Measurements from ENCODE around the gene PCDHB8. TPM values are rescaled to one million over a fixed set of nuclear protein-coding genes. Genes with fewer than 3 reads are reported as not detected.
"Not testable (repeated sequence)": the region's sequence is repeated elsewhere in the genome, so short reads cannot be mapped to it uniquely, and the experiment has no call there.

PCDHB8 gene
- not detected in 2 replicates for total RNA-seq (2014; rRNA removed; shearing (Covaris generic); ENCODE audit: low replicate concordance)

DNA sequence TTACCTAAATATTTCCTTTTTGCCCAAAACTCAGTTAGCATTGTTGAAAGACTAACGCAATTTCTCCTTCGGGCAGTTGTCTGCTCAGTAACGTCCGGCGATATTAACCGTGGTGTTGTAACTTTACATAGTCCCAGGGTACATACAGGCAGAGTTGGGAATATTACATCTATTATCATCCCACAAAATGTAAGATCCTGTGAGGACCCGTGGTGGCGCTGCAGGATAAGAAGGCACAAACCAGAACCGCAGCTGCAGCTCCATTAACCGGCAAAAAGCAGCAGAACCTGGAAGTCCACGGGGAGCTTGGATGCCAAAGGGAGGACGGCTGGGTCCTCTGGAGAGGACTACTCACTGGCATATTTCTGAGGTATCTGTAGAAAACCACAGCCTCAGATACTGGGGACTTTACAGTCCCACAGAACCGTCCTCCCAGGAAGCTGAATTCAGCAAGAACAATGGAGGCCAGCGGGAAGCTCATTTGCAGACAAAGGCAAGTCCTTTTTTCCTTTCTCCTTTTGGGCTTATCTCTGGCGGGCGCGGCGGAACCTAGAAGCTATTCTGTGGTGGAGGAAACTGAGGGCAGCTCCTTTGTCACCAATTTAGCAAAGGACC is at the start of gene PCDHB8:
TSS of gene PCDHB8 (plus strand) at position 214 of the 615 bp plus-strand sequence. CDS start at position 459, 245 bp downstream.
- peak; percentile 6 for DNase-seq (ENCODE audit: low read depth)
- in situ Hi-C loops (cut with HindIII; ENCODE audit: low pct_unique_long_range_greater_than_20kb, low sequenced_read_pairs): not testable (repeated sequence)

DNA sequence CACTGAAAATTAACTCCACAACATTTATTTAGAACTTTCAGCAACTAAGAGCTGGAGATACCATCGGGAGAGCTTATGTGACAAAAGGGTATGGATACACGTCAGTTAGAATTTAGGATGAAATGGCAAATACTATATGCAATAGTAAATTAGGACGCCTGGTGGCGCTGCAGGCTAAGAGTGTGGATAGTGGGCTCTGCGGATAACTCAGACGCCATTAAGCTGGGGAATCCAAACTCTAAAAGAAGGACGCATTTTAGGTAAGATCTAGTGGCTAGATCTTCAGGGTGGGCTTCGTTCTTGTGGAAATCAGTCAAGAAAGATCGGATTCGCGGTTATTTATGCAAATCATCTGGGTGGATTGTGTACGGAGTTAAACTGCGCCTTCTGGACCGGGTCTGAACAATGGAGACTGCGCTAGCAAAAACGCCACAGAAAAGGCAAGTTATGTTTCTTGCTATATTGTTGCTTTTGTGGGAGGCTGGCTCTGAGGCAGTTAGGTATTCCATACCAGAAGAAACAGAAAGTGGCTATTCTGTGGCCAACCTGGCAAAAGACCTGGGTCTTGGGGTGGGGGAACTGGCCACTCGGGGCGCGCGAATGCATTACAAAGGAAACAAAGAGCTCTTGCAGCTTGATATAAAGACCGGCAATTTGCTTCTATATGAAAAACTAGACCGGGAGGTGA is 42.4 kb upstream of the PCDHB8 start, which contains the start of gene PCDHB5:
TSS of gene PCDHB5 (plus strand) at position 177 of the 688 bp plus-strand sequence. CDS start at position 406, 229 bp downstream.
- DNase-seq (ENCODE audit: low read depth): peak; percentile 59
- in situ Hi-C loops (cut with HindIII; ENCODE audit: low pct_unique_long_range_greater_than_20kb, low sequenced_read_pairs): no loop called here

DNA sequence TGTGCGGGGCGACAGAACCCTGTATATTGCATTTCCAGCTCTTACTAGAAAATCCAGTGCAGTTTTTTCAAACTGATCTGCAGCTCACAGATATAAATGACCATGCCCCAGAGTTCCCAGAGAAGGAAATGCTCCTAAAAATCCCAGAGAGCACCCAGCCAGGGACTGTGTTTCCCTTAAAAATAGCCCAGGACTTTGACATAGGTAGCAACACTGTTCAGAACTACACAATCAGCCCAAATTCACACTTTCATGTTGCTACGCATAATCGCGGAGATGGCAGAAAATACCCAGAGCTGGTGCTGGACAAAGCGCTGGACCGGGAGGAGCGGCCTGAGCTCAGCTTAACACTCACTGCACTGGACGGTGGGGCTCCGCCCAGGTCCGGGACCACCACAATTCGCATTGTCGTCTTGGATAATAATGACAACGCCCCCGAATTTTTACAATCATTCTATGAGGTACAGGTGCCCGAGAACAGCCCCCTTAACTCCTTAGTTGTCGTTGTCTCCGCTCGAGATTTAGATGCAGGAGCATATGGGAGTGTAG is 41.8 kb upstream of the PCDHB8 start:
- in situ Hi-C loops (cut with HindIII; ENCODE audit: low pct_unique_long_range_greater_than_20kb, low sequenced_read_pairs): no loop called here
- DNase-seq (ENCODE audit: low read depth): no peak

DNA sequence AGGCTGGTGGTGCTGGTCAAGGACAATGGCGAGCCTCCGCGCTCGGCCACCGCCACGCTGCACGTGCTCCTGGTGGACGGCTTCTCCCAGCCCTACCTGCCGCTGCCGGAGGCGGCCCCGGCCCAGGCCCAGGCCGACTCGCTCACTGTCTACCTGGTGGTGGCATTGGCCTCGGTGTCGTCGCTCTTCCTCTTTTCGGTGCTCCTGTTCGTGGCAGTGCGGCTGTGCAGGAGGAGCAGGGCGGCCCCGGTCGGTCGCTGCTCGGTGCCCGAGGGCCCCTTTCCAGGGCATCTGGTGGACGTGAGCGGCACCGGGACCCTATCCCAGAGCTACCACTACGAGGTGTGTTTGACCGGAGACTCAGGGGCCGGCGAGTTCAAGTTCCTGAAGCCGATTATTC is 40.2 kb upstream of the PCDHB8 start:
- DNase-seq (ENCODE audit: low read depth); in situ Hi-C loops (cut with HindIII; ENCODE audit: low pct_unique_long_range_greater_than_20kb, low sequenced_read_pairs): not testable (repeated sequence)

DNA sequence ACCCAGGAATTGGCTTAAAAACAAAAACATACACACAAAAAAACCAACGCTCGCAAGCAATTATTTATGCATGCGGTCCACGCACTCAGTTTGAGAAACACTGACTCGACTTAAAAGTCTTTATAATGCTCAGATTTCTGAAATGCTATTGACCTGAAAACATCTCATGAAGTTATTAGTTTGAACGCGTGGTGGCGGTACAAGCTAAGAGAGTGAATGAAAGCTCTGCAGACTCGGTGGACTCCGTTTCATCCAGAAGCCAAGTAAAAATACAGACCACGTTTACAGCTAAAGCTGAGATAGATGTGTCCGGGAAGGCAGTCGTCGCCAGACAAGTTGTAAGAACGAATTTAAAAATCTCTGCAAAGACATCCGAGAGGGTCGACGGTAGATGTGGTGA is 27.8 kb upstream of the PCDHB8 start, which contains the start of gene PCDHB6:
TSS of gene PCDHB6 (plus strand) at position 246 of the 400 bp plus-strand sequence. CDS start 201 bp downstream, outside the sequence.
- in situ Hi-C loops (cut with HindIII; ENCODE audit: low pct_unique_long_range_greater_than_20kb, low sequenced_read_pairs): no loop called here
- no peak for DNase-seq (ENCODE audit: low read depth)

DNA sequence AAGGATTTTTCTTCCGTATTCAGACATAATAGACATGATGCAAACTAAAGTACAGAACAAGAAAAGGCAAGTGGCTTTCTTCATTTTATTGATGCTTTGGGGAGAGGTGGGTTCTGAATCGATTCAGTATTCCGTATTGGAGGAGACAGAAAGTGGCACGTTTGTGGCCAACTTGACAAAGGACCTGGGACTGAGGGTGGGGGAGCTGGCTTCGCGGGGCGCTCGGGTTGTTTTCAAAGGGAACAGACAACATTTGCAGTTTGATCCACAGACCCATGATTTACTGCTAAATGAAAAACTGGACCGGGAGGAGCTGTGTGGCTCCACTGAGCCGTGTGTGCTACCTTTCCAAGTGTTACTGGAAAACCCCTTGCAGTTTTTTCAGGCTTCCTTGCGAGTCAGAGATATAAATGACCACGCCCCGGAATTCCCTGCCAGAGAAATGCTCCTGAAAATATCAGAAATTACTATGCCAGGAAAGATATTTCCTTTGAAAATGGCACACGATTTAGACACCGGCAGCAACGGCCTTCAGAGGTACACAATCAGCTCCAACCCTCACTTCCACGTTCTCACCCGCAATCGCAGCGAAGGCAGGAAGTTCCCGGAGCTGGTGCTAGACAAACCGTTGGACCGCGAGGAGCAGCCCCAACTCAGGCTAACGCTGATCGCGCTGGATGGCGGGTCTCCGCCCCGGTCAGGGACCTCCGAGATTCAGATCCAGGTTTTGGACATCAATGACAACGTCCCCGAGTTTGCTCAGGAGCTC is 27.2 kb upstream of the PCDHB8 start:
- no peak for DNase-seq (ENCODE audit: low read depth)
- in situ Hi-C loops (cut with HindIII; ENCODE audit: low pct_unique_long_range_greater_than_20kb, low sequenced_read_pairs): no loop called here

DNA sequence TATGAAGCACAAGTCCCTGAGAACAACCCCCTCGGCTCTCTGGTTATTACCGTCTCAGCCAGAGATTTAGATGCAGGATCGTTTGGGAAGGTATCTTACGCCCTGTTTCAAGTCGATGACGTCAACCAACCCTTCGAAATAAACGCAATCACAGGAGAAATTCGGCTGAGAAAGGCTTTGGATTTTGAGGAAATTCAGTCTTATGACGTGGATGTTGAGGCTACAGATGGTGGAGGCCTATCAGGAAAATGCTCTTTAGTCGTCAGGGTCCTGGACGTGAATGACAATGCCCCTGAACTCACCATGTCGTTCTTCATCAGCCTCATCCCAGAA is 26.6 kb upstream of the PCDHB8 start:
- DNase-seq (ENCODE audit: low read depth): no peak
- in situ Hi-C loops (cut with HindIII; ENCODE audit: low pct_unique_long_range_greater_than_20kb, low sequenced_read_pairs): no loop called here

DNA sequence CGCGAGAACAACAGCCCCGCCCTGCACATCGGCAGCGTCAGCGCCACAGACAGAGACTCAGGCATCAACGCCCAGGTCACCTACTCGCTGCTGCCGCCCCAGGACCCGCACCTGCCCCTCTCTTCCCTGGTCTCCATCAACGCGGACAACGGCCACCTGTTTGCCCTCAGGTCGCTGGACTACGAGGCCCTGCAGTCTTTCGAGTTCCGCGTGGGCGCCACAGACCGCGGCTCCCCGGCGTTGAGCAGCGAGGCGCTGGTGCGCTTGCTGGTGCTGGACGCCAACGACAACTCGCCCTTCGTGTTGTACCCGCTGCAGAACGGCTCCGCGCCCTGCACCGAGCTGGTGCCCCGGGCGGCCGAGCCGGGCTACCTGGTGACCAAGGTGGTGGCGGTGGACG is 26.0 kb upstream of the PCDHB8 start:
- DNase-seq (ENCODE audit: low read depth); in situ Hi-C loops (cut with HindIII; ENCODE audit: low pct_unique_long_range_greater_than_20kb, low sequenced_read_pairs): not testable (repeated sequence)

DNA sequence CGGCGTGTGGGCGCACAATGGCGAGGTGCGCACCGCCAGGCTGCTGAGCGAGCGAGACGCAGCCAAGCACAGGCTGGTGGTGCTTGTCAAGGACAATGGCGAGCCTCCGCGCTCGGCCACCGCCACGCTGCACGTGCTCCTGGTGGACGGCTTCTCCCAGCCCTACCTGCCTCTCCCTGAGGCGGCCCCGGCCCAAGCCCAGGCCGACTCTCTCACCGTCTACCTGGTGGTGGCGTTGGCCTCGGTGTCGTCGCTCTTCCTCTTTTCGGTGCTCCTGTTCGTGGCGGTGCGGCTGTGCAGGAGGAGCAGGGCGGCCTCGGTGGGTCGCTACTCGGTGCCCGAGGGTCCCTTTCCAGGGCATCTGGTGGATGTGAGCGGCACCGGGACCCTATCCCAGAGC is 25.5 kb upstream of the PCDHB8 start:
- DNase-seq (ENCODE audit: low read depth); in situ Hi-C loops (cut with HindIII; ENCODE audit: low pct_unique_long_range_greater_than_20kb, low sequenced_read_pairs): not testable (repeated sequence)

DNA sequence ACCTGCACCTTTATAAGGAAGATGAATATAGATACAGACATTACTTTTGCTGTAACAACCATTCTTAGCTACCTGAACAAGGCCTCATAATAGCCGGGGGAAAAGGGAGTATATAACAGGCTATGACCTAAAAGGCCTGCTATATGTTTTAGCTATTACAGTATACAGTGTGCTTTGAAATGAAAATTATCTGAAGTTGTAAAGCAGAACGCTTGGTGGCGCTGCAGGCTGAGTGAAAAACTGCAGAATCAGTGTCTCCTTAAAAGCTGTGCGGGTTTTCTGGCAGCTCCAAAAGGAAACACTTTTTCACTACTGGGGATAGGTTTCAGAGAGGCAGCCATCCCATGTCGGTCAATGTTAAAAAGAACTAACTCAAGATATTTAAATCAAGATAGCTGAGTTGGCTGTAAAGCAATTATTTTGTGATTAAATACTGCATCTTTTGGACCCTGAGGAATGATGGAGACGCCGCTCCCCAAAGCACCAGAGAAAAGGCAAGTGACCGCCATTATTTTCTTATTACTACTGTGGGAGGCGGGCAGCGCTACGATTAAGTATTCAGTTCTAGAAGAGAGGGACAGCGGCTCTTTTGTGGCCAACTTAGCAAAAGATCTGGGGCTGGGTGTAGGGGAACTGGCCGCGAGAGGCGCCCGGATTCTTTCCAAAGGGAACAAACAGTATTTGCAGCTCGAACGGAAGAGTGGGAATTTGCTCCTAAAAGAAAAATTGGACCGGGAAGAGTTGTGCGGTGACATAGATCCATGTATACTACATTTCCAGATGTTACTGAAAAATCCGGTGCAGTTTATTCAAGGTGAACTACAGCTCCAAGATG is 21.8 kb upstream of the PCDHB8 start:
- no peak for DNase-seq (ENCODE audit: low read depth)
- in situ Hi-C loops (cut with HindIII; ENCODE audit: low pct_unique_long_range_greater_than_20kb, low sequenced_read_pairs): no loop called here

DNA sequence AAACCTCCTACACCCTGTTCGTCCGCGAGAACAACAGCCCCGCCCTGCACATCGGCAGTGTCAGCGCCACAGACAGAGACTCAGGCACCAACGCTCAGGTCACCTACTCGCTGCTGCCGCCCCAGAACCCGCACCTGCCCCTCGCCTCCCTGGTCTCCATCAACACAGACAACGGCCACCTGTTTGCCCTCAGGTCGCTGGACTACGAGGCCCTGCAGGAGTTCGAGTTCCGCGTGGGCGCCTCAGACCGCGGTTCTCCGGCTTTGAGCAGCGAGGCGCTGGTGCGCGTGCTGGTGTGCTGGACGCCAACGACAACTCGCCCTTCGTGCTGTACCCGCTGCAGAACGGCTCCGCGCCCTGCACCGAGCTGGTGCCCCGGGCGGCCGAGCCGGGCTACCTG is 20.2 kb upstream of the PCDHB8 start:
- DNase-seq (ENCODE audit: low read depth); in situ Hi-C loops (cut with HindIII; ENCODE audit: low pct_unique_long_range_greater_than_20kb, low sequenced_read_pairs): not testable (repeated sequence)

DNA sequence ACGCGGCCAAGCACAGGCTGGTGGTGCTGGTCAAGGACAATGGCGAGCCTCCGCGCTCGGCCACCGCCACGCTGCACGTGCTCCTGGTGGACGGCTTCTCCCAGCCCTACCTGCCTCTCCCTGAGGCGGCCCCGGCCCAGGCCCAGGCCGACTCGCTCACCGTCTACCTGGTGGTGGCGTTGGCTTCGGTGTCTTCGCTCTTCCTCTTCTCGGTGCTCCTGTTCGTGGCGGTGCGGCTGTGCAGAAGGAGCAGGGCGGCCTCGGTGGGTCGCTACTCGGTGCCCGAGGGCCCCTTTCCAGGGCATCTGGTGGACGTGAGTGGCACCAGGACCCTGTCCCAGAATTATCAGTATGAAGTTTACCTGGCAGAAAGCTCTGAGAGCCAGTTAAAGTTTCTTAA is 19.7 kb upstream of the PCDHB8 start:
- in situ Hi-C loops (cut with HindIII; ENCODE audit: low pct_unique_long_range_greater_than_20kb, low sequenced_read_pairs); DNase-seq (ENCODE audit: low read depth): not testable (repeated sequence)

DNA sequence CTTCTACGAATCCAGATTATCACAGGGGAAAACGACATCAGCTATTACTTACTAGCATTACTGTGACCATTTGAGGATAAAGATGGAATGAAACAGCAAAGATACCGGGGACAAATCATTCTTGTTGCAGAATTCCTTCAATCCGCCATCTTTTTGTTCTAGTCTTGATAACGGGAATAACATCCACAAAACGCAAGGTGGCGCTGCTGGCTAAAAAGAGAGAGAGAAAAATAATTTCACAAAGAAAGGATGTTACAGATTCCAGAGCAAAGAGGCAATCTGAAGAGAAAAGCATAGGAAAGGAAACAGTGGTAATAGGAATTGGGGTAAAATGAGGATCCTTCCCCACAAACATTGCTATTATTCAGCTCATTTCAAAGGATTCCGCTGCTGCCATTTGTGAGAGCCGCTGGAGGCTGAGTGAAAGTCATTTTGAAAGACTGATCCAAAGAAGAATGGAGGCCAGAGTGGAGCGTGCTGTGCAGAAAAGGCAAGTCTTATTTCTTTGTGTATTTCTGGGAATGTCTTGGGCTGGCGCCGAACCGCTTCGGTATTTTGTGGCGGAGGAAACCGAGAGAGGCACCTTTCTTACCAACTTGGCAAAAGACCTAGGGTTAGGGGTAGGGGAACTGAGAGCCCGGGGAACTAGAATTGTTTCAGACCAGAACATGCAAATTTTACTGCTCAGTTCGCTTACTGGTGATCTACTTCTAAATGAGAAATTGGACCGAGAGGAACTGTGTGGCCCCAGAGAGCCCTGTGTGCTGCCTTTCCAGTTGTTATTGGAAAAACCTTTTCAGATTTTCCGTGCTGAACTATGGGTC is 5.0 kb upstream of the PCDHB8 start, which contains the start of gene PCDHB7:
TSS of gene PCDHB7 (plus strand) at position 264 of the 824 bp plus-strand sequence. CDS start at position 456, 192 bp downstream.
- DNase-seq (ENCODE audit: low read depth): peak; percentile 35
- in situ Hi-C loops (cut with HindIII; ENCODE audit: low pct_unique_long_range_greater_than_20kb, low sequenced_read_pairs): no loop called here

DNA sequence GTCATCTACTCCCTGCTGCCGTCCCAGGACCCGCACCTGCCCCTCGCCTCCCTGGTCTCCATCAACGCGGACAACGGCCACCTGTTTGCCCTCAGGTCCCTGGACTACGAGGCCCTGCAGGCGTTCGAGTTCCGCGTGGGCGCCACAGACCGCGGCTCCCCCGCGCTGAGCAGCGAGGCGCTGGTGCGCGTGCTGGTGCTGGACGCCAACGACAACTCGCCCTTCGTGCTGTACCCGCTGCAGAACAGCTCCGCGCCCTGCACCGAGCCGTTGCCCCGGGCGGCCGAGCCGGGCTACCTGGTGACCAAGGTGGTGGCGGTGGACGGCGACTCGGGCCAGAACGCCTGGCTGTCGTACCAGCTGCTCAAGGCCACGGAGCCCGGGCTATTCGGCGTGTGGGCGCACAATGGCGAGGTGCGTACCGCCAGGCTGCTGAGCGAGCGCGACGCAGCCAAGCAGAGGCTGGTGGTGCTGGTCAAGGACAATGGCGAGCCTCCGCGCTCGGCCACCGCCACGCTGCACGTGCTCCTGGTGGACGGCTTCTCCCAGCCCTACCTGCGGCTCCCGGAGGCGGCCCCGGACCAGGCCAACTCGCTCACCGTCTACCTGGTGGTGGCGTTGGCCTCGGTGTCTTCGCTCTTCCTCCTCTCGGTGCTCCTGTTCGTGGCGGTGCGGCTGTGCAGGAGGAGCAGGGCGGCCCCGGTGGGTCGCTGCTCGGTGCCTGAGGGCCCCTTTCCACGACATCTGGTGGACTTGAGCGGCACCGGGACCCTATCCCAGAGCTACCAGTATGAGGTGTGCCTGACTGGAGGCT is 3.1 kb upstream of the PCDHB8 start:
- in situ Hi-C loops (cut with HindIII; ENCODE audit: low pct_unique_long_range_greater_than_20kb, low sequenced_read_pairs): not testable (repeated sequence)

DNA sequence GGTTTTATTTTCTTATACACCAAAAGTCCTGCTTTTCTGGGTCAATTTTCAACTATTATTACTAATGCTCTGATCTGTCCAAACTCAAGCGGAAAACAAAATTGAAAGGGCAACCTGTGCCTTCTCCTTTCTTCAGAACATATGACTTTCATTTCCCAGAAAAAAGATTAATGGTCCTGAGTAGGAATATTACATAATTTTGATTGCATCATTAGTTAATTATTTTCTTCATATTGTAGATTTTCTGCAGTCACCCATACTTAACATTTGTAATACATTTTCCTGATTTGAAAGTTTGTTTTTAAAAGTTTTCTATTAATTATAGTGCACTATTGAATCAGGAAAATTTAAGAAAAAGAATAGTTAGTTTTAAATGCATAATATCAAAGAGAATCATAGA is 1.7 kb upstream of the PCDHB8 start:
- DNase-seq (ENCODE audit: low read depth): no peak
- in situ Hi-C loops (cut with HindIII; ENCODE audit: low pct_unique_long_range_greater_than_20kb, low sequenced_read_pairs): no loop called here

More for the DNA sequence above, 3.1 kb upstream of the PCDHB8 start:
- not testable (repeated sequence) for DNase-seq (ENCODE audit: low read depth)

DNA sequence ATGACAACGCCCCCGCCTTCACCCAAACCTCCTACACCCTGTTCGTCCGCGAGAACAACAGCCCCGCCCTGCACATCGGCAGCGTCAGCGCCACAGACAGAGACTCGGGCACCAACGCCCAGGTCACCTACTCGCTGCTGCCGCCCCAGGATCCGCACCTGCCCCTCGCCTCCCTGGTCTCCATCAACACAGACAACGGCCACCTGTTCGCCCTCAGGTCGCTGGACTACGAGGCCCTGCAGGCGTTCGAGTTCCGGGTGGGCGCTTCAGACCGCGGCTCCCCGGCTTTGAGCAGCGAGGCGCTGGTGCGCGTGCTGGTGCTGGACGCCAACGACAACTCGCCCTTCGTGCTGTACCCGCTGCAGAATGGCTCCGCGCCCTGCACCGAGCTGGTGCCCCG is 1.8 kb downstream of the PCDHB8 start:
- DNase-seq (ENCODE audit: low read depth); in situ Hi-C loops (cut with HindIII; ENCODE audit: low pct_unique_long_range_greater_than_20kb, low sequenced_read_pairs): not testable (repeated sequence)
